ENCODE data around the gene BCO1. TPM values are rescaled to one million over a fixed set of nuclear protein-coding genes. Genes with fewer than 3 reads are reported as not detected.

Gene BCO1, protein sequence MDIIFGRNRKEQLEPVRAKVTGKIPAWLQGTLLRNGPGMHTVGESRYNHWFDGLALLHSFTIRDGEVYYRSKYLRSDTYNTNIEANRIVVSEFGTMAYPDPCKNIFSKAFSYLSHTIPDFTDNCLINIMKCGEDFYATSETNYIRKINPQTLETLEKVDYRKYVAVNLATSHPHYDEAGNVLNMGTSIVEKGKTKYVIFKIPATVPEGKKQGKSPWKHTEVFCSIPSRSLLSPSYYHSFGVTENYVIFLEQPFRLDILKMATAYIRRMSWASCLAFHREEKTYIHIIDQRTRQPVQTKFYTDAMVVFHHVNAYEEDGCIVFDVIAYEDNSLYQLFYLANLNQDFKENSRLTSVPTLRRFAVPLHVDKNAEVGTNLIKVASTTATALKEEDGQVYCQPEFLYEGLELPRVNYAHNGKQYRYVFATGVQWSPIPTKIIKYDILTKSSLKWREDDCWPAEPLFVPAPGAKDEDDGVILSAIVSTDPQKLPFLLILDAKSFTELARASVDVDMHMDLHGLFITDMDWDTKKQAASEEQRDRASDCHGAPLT
- total RNA-seq (1 to 10 TPM in 2 of 4 donors, under 1 TPM in 1, not detected in 1; 0.83 to 3.1 (median 2.1) TPM), polyA plus RNA-seq (1 to 10 TPM; 2.8 to 6.2 (median 4.2) TPM)

DNA sequence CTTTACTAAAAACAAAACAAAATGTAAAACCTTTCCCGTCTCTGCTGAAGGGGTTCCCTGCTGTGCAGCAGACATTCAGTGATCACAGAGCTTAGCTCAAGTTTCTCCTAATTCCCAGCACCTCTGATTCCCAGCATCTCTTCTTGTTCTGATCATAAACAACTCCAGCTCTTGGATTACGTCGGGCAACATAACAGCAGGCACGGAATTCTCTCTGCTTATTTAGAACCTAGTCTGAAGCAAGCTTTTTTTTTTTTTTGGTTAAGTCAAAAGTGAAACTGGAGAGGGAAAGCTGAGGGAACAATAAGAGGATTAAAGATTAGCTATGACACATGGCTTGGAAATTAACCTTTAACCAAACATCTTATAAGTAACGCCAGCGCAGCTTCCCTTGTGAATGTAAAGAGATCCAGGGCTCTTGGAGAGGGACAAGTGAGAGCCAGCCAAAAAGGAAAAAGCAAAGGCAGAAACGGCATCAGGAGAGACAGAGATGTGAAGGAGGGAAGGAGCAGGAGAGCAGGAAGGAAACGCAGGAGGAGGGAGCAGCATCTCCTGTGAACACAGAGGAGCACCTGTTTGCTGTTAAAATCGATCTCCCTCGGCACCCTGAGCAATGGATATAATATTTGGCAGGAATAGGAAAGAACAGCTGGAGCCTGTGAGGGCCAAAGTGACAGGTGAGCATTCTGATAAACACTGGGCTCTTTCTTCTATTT is at the start of gene BCO1:
Gene BCO1 (plus strand): TSS at position 394 of the 716 bp plus-strand sequence. CDS start 220 bp downstream, at position 614.
- H3K36me3 ChIP-seq: no peaks in the 10 kb centered on the region
- TF ChIP-seq, protein P1, sequence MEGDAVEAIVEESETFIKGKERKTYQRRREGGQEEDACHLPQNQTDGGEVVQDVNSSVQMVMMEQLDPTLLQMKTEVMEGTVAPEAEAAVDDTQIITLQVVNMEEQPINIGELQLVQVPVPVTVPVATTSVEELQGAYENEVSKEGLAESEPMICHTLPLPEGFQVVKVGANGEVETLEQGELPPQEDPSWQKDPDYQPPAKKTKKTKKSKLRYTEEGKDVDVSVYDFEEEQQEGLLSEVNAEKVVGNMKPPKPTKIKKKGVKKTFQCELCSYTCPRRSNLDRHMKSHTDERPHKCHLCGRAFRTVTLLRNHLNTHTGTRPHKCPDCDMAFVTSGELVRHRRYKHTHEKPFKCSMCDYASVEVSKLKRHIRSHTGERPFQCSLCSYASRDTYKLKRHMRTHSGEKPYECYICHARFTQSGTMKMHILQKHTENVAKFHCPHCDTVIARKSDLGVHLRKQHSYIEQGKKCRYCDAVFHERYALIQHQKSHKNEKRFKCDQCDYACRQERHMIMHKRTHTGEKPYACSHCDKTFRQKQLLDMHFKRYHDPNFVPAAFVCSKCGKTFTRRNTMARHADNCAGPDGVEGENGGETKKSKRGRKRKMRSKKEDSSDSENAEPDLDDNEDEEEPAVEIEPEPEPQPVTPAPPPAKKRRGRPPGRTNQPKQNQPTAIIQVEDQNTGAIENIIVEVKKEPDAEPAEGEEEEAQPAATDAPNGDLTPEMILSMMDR (IDR thresholded peaks at IDR 0.05): no peak
- TF ChIP-seq POLR2A (IDR thresholded peaks at IDR 0.05) (no peak), EP300 (IDR thresholded peaks at IDR 0.05) (peak in 1 of 4 donors; percentile 49), POLR2AphosphoS5 (IDR thresholded peaks at IDR 0.05) (peak in 2 of 4 donors; percentile 26 to 47)
- peak within 1 kb of the TSS; percentile 74 to 91 (median 86) for H3K27ac ChIP-seq
- 4 to 17% methylated on average over 10 of the region's 10 CpGs for WGBS, 2 donors
- no peaks in the 10 kb centered on the region for H3K9me3 ChIP-seq
- intact Hi-C loops (cut with DNase I): loop anchor here (2.0 kb wide), 1 partner anchor 26 kb away; no protein-coding TSS in a partner anchor
- no peaks in the 10 kb centered on the region for H3K27me3 ChIP-seq
- peaks cover 0 to 23% (median 21%) of the 10 kb centered on the region in 4 donors for H3K4me1 ChIP-seq
- peak within 1 kb of the TSS; percentile 22 to 41 (median 39) for H3K4me3 ChIP-seq
- no peak for DNase-seq

- H3K36me3 ChIP-seq: no peaks in the 10 kb centered on the region
- TF ChIP-seq POLR2AphosphoS5 (IDR thresholded peaks at IDR 0.05) (peak in 3 of 4 donors; percentile 45 to 52 (median 49)), POLR2A (IDR thresholded peaks at IDR 0.05) (no peak), EP300 (IDR thresholded peaks at IDR 0.05) (peak in 1 of 4 donors; percentile 16)
- TF ChIP-seq, protein P1 (IDR thresholded peaks at IDR 0.05): no peak
- peak; percentile 91 for DNase-seq
- intact Hi-C loops (cut with DNase I): no loop called here
- 71% methylated on average over 15 of the region's 15 CpGs for WGBS, 2 donors
- no peaks in the 10 kb centered on the region for H3K27me3 ChIP-seq
- H3K4me1 ChIP-seq: peaks cover 0 to 14% (median 11%) of the 10 kb centered on the region in 4 donors
- H3K27ac ChIP-seq: peak overlapping the region in 3 of 4 donors; percentile 38 to 58 (median 51)
- no peaks in the 10 kb centered on the region for H3K9me3 ChIP-seq
- no peak overlapping the region for H3K4me3 ChIP-seq
These were observed 49.3 kb upstream of the BCO1 start for GRCh38 chr16:81189100-81189664.

- peaks cover 0 to 14% (median 11%) of the 10 kb centered on the region in 4 donors for H3K4me1 ChIP-seq
- intact Hi-C loops (cut with DNase I): no loop called here
- no peak for TF ChIP-seq POLR2A (IDR thresholded peaks at IDR 0.05)
- no peaks in the 10 kb centered on the region for H3K36me3 ChIP-seq
- no peaks in the 10 kb centered on the region for H3K9me3 ChIP-seq
- no peak overlapping the region for H3K4me3 ChIP-seq
- no peak overlapping the region for H3K27ac ChIP-seq
- no peak for DNase-seq
- no peaks in the 10 kb centered on the region for H3K27me3 ChIP-seq
- 56 to 65% methylated on average over 3 of the region's 3 CpGs for WGBS, 2 donors
These were observed 47.8 kb upstream of the BCO1 start for GRCh38 chr16:81190667-81191066.

DNA sequence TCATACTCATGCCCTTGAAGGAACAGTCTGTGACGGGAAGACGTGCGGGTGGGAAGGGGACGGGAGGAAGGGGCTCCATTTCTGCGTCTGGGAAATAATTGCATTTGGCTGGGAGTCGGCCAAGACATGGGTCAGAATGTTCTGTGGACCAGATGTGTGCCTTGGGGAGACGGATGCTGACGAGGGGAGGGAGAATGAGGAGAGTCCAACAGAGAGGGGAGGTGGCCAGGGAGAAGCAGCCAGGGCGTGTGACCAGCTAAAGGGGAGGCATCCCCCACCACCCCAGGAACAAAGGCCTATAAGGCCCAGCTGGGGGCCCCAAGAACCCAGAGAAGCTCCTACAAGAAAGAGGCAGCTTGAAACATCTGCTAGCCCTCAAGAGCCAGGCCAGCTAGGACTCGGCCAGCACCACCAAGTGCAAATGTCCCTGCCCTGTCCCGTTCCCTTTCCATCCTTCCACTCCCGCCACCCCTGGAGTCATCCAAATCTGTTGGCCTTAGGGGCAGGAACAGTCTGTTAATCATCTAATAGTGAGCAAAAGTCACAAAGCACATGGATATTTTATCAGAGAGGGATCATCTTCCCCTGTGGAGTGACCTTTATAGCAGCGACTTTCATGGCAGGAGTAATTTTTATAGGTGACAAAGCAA is 42.5 kb upstream of the BCO1 start:
- H3K27ac ChIP-seq: no peak overlapping the region
- TF ChIP-seq, protein P1 (IDR thresholded peaks at IDR 0.05): no peak
- TF ChIP-seq EP300 (IDR thresholded peaks at IDR 0.05) (no peak), POLR2AphosphoS5 (IDR thresholded peaks at IDR 0.05) (no peak), POLR2A (IDR thresholded peaks at IDR 0.05) (no peak)
- no peaks in the 10 kb centered on the region for H3K36me3 ChIP-seq
- H3K9me3 ChIP-seq: no peaks in the 10 kb centered on the region
- DNase-seq: no peak
- H3K4me1 ChIP-seq: no peaks in the 10 kb centered on the region
- intact Hi-C loops (cut with DNase I): no loop called here
- no peak overlapping the region for H3K4me3 ChIP-seq
- no peaks in the 10 kb centered on the region for H3K27me3 ChIP-seq
- 69 to 77% methylated on average over 13 of the region's 13 CpGs for WGBS, 2 donors

Data from sigmoid colon (tissue), 7 donors.